ENCODE data around the gene NBPF20.
"Not testable (repeated sequence)": the region's sequence is repeated elsewhere in the genome, so short reads cannot be mapped to it uniquely, and the experiment has no call there.

DNA sequence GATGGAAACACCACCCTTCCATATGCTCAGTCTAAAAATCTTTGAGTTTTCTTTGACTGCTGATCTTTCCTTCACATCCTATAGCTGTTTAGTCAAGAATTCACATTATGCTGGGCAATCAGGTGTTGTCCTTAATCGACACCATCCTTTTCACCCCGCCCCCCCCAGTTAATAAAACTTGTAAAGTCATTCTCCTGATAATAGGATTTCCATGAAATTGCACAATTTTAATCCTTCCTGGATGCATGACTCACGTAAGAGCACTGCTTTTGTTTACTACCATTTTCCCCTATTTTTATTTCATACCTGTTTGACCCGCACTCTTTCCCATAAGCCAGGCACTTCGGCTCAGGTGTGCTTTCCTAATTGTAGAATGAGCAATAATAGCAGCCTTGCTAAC is 16.9 kb upstream of the NBPF20 start:
- TF ChIP-seq, protein P1, sequence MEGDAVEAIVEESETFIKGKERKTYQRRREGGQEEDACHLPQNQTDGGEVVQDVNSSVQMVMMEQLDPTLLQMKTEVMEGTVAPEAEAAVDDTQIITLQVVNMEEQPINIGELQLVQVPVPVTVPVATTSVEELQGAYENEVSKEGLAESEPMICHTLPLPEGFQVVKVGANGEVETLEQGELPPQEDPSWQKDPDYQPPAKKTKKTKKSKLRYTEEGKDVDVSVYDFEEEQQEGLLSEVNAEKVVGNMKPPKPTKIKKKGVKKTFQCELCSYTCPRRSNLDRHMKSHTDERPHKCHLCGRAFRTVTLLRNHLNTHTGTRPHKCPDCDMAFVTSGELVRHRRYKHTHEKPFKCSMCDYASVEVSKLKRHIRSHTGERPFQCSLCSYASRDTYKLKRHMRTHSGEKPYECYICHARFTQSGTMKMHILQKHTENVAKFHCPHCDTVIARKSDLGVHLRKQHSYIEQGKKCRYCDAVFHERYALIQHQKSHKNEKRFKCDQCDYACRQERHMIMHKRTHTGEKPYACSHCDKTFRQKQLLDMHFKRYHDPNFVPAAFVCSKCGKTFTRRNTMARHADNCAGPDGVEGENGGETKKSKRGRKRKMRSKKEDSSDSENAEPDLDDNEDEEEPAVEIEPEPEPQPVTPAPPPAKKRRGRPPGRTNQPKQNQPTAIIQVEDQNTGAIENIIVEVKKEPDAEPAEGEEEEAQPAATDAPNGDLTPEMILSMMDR (IDR thresholded peaks at IDR 0.05), result not testable (repeated sequence)
- TF ChIP-seq POLR2A (IDR thresholded peaks at IDR 0.05), result not testable (repeated sequence)
